Right lobe of liver (tissue), 4 donors: Measurements from ENCODE around the gene CISD2.

Experiments used
- POLR2A ChIP-seq: fragments of 450-650 bp; IDR thresholded peaks from one replicate; pipeline ENCODE4 v1.6.1; 2017; ENCODE audit warnings: antibody characterized with exemption, mild to moderate bottlenecking
- TF ChIP-seq, protein P1 (sequence below), 4 donors: fragments of 200-600 bp in 3 of 4; fragments of 450-650 bp in 1 of 4; IDR thresholded peaks; one replicate each; pipeline versions ENCODE4 v1.5.1 to v1.8.0; 2016 to 2022; ENCODE audit warnings: antibody characterized with exemption in 4 of 4, mild to moderate bottlenecking in 2 of 4
- donor health status: DM: no; HTN: no; CAD: no.
- donor health status: DM: no; HTN: no; CAD: no.
- donor health status: DM: no; HTN: yes; CAD: no.

DNA sequence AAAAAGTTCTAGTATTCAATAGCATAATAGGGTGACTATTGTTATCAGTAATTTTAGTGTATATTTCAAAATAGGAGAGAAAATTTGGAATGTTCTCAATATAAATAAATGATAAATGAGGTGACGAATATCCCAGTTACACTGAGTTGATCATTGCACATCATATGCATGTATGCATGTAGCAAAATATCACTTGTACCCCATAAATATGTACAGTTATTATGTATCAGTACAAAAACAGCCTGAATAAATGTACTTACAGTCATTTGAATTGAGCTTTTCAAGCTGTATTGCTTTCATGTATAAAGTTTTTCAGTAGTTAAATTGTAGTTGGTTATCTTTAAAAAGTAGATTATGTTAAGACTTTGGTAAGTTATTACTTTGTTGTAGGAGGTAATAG, 12.6 kb downstream of the CISD2 start:
- TF ChIP-seq, protein P1, sequence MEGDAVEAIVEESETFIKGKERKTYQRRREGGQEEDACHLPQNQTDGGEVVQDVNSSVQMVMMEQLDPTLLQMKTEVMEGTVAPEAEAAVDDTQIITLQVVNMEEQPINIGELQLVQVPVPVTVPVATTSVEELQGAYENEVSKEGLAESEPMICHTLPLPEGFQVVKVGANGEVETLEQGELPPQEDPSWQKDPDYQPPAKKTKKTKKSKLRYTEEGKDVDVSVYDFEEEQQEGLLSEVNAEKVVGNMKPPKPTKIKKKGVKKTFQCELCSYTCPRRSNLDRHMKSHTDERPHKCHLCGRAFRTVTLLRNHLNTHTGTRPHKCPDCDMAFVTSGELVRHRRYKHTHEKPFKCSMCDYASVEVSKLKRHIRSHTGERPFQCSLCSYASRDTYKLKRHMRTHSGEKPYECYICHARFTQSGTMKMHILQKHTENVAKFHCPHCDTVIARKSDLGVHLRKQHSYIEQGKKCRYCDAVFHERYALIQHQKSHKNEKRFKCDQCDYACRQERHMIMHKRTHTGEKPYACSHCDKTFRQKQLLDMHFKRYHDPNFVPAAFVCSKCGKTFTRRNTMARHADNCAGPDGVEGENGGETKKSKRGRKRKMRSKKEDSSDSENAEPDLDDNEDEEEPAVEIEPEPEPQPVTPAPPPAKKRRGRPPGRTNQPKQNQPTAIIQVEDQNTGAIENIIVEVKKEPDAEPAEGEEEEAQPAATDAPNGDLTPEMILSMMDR (IDR thresholded peaks at IDR 0.05): no peak
- TF ChIP-seq POLR2A: no peak
